SK-N-DZ (cell line): ENCODE data around the gene HABP2.
A peak's percentile ranks its signal among the peaks of the same experiment; 100 is the strongest.

Source experiments
- DNase-seq: peaks from one replicate; pipeline ENCODE4 v3.0.0-alpha.2; 2015; ENCODE audit warnings: low spot score

HABP2 gene

GRCh38 chr10:113557424-113557862 lies 4.6 kb downstream of the HABP2 start:
- no peak for DNase-seq

GRCh38 chr10:113557903-113558321 lies 5.1 kb downstream of the HABP2 start:
- DNase-seq, result no peak

GRCh38 chr10:113560071-113560470 lies 7.2 kb downstream of the HABP2 start:
- DNase-seq, result no peak

- DNase-seq, result no peak
Observed at GRCh38 chr10:113561214-113561613, 8.4 kb downstream of the HABP2 start.

- no peak for DNase-seq
Observed at GRCh38 chr10:113562069-113562468, 9.2 kb downstream of the HABP2 start.

GRCh38 chr10:113562704-113563103 lies 9.9 kb downstream of the HABP2 start:
- DNase-seq, result no peak

GRCh38 chr10:113563306-113564088 lies 10.6 kb downstream of the HABP2 start:
- peak; percentile 65 for DNase-seq

- no peak for DNase-seq
Observed at GRCh38 chr10:113565364-113565763, 12.5 kb downstream of the HABP2 start.

GRCh38 chr10:113566888-113567287 lies 14.0 kb downstream of the HABP2 start:
- DNase-seq, result no peak

- no peak for DNase-seq
Observed at GRCh38 chr10:113569576-113569975, 16.7 kb downstream of the HABP2 start.

GRCh38 chr10:113572520-113573290 lies 19.9 kb downstream of the HABP2 start:
- DNase-seq, result no peak

- DNase-seq, result no peak
Observed at GRCh38 chr10:113573368-113573767, 20.5 kb downstream of the HABP2 start.

GRCh38 chr10:113576852-113577251 lies 24.0 kb downstream of the HABP2 start:
- no peak for DNase-seq

GRCh38 chr10:113578773-113579172 lies 25.9 kb downstream of the HABP2 start:
- DNase-seq, result no peak

- DNase-seq, result no peak
Observed at GRCh38 chr10:113581092-113581491, 28.2 kb downstream of the HABP2 start.

GRCh38 chr10:113583571-113583970 lies 30.7 kb downstream of the HABP2 start:
- DNase-seq, result no peak

- no peak for DNase-seq
Observed at GRCh38 chr10:113585949-113586348, 33.1 kb downstream of the HABP2 start.

GRCh38 chr10:113589201-113589770 lies 36.4 kb downstream of the HABP2 start:
- DNase-seq, result no peak

- DNase-seq, result no peak
Observed at GRCh38 chr10:113590581-113590980, 37.7 kb downstream of the HABP2 start.

- no peak for DNase-seq
Observed at GRCh38 chr10:113592380-113592779, 39.5 kb downstream of the HABP2 start.

- DNase-seq, result no peak
Observed at GRCh38 chr10:113594652-113595051, 41.8 kb downstream of the HABP2 start.

- no peak for DNase-seq
Observed at GRCh38 chr10:113600569-113600968, 47.7 kb downstream of the HABP2 start.
